Chondrocyte (in vitro differentiated cells): ENCODE results near the gene PCDH19. TPM values are rescaled to one million over a fixed set of nuclear protein-coding genes. Genes with fewer than 3 reads are reported as not detected.

Experiments used
- DNase-seq: peaks from one replicate; pipeline ENCODE4 v3.0.0; 2021; ENCODE audit warnings: mixed read lengths, low spot score
- H3K27ac Mint-ChIP-seq: one replicate; pipeline ENCODE4 v1.8.0; 2021; ENCODE audit warnings: mild to moderate bottlenecking, moderate library complexity, mixed read lengths; ENCODE audit not compliant: unreplicated experiment
- H3K27me3 Mint-ChIP-seq: 2 replicates; pipeline ENCODE4 v1.8.0; 2021; ENCODE audit warnings: low read depth, mixed read lengths
- H3K36me3 Mint-ChIP-seq: 2 replicates; pipeline ENCODE4 v1.8.0; 2021; ENCODE audit warnings: low read depth, mixed read lengths
- H3K4me1 Mint-ChIP-seq: 2 replicates; pipeline ENCODE4 v1.8.0; 2021; ENCODE audit warnings: low read depth, mild to moderate bottlenecking, mixed read lengths
- H3K4me3 Mint-ChIP-seq: one replicate; pipeline ENCODE4 v1.8.0; 2021; ENCODE audit warnings: mild to moderate bottlenecking, moderate library complexity, mixed read lengths; ENCODE audit not compliant: unreplicated experiment
- H3K9me3 Mint-ChIP-seq: 2 replicates; pipeline ENCODE4 v1.8.0; 2021; ENCODE audit warnings: low read depth, mixed read lengths
- CTCF ChIP-seq: fragments of 200-600 bp; sonication (generic); IDR thresholded peaks from 2 replicates; pipeline ENCODE4 v1.5.0; 2021; ENCODE audit warnings: antibody characterized with exemption, mild to moderate bottlenecking, moderate library complexity
- total RNA-seq: library from RNA; stranded (reverse); gene quantifications from 3 replicates; pipeline ENCODE4 v1.2.1, GENCODE V29; 2021

Gene PCDH19
- total RNA-seq, 1 donor from 2014 or later: 5.0 TPM

- no peak for DNase-seq
- peaks cover 6% of the 10 kb centered on the region for H3K4me1 Mint-ChIP-seq
- H3K27ac Mint-ChIP-seq: no peak overlapping the region
- peak; percentile 57 for TF ChIP-seq CTCF
- no peak overlapping the region for H3K4me3 Mint-ChIP-seq
- peaks cover 2% of the 10 kb centered on the region for H3K27me3 Mint-ChIP-seq
- no peaks in the 10 kb centered on the region for H3K36me3 Mint-ChIP-seq
- no peaks in the 10 kb centered on the region for H3K9me3 Mint-ChIP-seq
These were observed 41.9 kb downstream of the PCDH19 start for GRCh38 chrX:100368167-100368566.

GRCh38 chrX:100363896-100364295 is 46.2 kb downstream of the PCDH19 start:
- Mint-ChIP-seq H3K27ac (no peak overlapping the region), H3K9me3 (no peaks in the 10 kb centered on the region), H3K36me3 (no peaks in the 10 kb centered on the region), H3K27me3 (peaks cover 2% of the 10 kb centered on the region), H3K4me1 (peaks cover 6% of the 10 kb centered on the region), H3K4me3 (no peak overlapping the region)
- no peak for DNase-seq
- no peak for TF ChIP-seq CTCF

- H3K27me3 Mint-ChIP-seq: no peaks in the 10 kb centered on the region
- no peak for TF ChIP-seq CTCF
- DNase-seq: no peak
- no peak overlapping the region for H3K4me3 Mint-ChIP-seq
- H3K36me3 Mint-ChIP-seq: no peaks in the 10 kb centered on the region
- peaks cover under 1% of the 10 kb centered on the region for H3K4me1 Mint-ChIP-seq
- H3K27ac Mint-ChIP-seq: no peak overlapping the region
- H3K9me3 Mint-ChIP-seq: no peaks in the 10 kb centered on the region
These were observed 51.3 kb downstream of the PCDH19 start for GRCh38 chrX:100358766-100359165.

- no peak for TF ChIP-seq CTCF
- no peaks in the 10 kb centered on the region for H3K9me3 Mint-ChIP-seq
- H3K4me1 Mint-ChIP-seq: peaks cover 3% of the 10 kb centered on the region
- DNase-seq: no peak
- H3K27me3 Mint-ChIP-seq: no peaks in the 10 kb centered on the region
- no peak overlapping the region for H3K4me3 Mint-ChIP-seq
- H3K27ac Mint-ChIP-seq: no peak overlapping the region
- no peaks in the 10 kb centered on the region for H3K36me3 Mint-ChIP-seq
These were observed 53.6 kb downstream of the PCDH19 start for GRCh38 chrX:100356351-100356896.

GRCh38 chrX:100355680-100356079 is 54.4 kb downstream of the PCDH19 start:
- no peak for DNase-seq
- H3K4me3 Mint-ChIP-seq: no peak overlapping the region
- H3K27me3 Mint-ChIP-seq: no peaks in the 10 kb centered on the region
- no peaks in the 10 kb centered on the region for H3K36me3 Mint-ChIP-seq
- peaks cover 3% of the 10 kb centered on the region for H3K4me1 Mint-ChIP-seq
- H3K27ac Mint-ChIP-seq: no peak overlapping the region
- no peak for TF ChIP-seq CTCF
- no peaks in the 10 kb centered on the region for H3K9me3 Mint-ChIP-seq
